Measurements from ENCODE around the gene AFDN.
A peak's percentile ranks its signal among the peaks of the same experiment; 100 is the strongest.

The AFDN gene

DNA sequence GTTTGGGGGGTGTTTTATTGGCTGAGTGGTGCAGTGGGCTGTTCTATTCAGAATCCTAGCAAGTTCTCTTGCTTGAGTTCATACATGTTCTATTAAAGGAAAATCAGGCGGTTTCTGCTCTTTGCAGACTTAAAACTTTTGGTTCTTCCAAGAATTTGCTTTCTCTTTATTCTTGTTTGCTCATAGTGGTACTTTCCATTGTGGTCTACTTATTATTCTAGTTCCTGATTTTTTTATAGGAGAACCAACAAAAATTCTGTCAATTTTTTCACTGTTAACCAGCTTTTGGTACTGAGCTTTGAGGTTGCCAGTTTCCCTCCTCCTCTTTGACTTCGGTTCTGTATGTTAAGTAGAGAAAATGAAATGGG is 6.7 kb downstream of the AFDN start:
- peaks cover 65% of the 10 kb centered on the region for H3K4me1 ChIP-seq (ENCODE audit: insufficient read depth, poor library complexity, severe bottlenecking)
- DNase-seq (ENCODE audit: low spot score), result no peak
- no peak for ATAC-seq (ENCODE audit: low read depth)

GRCh38 chr6:167835260-167835659 is 8.5 kb downstream of the AFDN start:
- no peak overlapping the region for H3K4me3 ChIP-seq (ENCODE audit: severe bottlenecking)
- no peaks in the 10 kb centered on the region for H3K36me3 ChIP-seq (ENCODE audit: low read depth)
- H3K27ac ChIP-seq (ENCODE audit: poor library complexity, severe bottlenecking), result no peak overlapping the region
- ATAC-seq (ENCODE audit: low read depth), result no peak
- H3K9me3 ChIP-seq (ENCODE audit: severe bottlenecking), result no peaks in the 10 kb centered on the region
- peaks cover 49% of the 10 kb centered on the region for H3K4me1 ChIP-seq (ENCODE audit: insufficient read depth, poor library complexity, severe bottlenecking)
- DNase-seq (ENCODE audit: low spot score), result no peak
- no peaks in the 10 kb centered on the region for H3K27me3 ChIP-seq (ENCODE audit: insufficient read depth, poor library complexity, severe bottlenecking)
- TF ChIP-seq, protein P1, sequence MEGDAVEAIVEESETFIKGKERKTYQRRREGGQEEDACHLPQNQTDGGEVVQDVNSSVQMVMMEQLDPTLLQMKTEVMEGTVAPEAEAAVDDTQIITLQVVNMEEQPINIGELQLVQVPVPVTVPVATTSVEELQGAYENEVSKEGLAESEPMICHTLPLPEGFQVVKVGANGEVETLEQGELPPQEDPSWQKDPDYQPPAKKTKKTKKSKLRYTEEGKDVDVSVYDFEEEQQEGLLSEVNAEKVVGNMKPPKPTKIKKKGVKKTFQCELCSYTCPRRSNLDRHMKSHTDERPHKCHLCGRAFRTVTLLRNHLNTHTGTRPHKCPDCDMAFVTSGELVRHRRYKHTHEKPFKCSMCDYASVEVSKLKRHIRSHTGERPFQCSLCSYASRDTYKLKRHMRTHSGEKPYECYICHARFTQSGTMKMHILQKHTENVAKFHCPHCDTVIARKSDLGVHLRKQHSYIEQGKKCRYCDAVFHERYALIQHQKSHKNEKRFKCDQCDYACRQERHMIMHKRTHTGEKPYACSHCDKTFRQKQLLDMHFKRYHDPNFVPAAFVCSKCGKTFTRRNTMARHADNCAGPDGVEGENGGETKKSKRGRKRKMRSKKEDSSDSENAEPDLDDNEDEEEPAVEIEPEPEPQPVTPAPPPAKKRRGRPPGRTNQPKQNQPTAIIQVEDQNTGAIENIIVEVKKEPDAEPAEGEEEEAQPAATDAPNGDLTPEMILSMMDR (IDR thresholded peaks at IDR 0.05; ENCODE audit: poor library complexity, severe bottlenecking), result no peak

More for the DNA sequence above, 6.7 kb downstream of the AFDN start:
- TF ChIP-seq, protein P1 (IDR thresholded peaks at IDR 0.05; ENCODE audit: poor library complexity, severe bottlenecking), result no peak
- H3K27ac ChIP-seq (ENCODE audit: poor library complexity, severe bottlenecking), result peak overlapping the region; percentile 73
- no peaks in the 10 kb centered on the region for H3K9me3 ChIP-seq (ENCODE audit: severe bottlenecking)
- H3K27me3 ChIP-seq (ENCODE audit: insufficient read depth, poor library complexity, severe bottlenecking), result no peaks in the 10 kb centered on the region
- H3K36me3 ChIP-seq (ENCODE audit: low read depth), result no peaks in the 10 kb centered on the region
- H3K4me3 ChIP-seq (ENCODE audit: severe bottlenecking), result no peak overlapping the region

DNA sequence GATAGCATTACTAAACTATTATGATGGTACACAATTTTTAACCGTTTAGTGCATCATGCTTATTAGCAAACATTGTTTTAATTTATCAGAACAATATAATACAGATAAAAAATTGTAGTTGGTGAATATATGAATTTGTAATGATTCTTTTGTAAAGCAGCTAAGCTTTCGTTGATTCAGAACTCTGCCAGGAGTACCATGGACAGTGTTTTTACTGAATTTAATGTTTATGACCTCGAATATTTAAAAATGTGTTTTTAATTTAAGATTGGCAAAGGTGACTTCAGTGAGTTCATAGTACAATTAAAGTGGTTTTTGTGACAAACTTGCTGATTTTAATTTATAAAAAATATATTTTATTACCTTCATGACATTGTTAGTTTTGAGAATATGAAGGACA is 10.0 kb downstream of the AFDN start:
- Histone ChIP-seq H3K36me3 (ENCODE audit: low read depth) (no peaks in the 10 kb centered on the region), H3K9me3 (ENCODE audit: severe bottlenecking) (no peaks in the 10 kb centered on the region), H3K27ac (ENCODE audit: poor library complexity, severe bottlenecking) (no peak overlapping the region), H3K4me1 (ENCODE audit: insufficient read depth, poor library complexity, severe bottlenecking) (peaks cover 47% of the 10 kb centered on the region), H3K27me3 (ENCODE audit: insufficient read depth, poor library complexity, severe bottlenecking) (no peaks in the 10 kb centered on the region), H3K4me3 (ENCODE audit: severe bottlenecking) (no peak overlapping the region)
- no peak for DNase-seq (ENCODE audit: low spot score)
- ATAC-seq (ENCODE audit: low read depth), result no peak
- TF ChIP-seq, protein P1 (IDR thresholded peaks at IDR 0.05; ENCODE audit: poor library complexity, severe bottlenecking), result no peak

- no peak for DNase-seq (ENCODE audit: low spot score)
- no peak for ATAC-seq (ENCODE audit: low read depth)
- H3K36me3 ChIP-seq (ENCODE audit: low read depth), result no peaks in the 10 kb centered on the region
- H3K9me3 ChIP-seq (ENCODE audit: severe bottlenecking), result no peaks in the 10 kb centered on the region
- no peak overlapping the region for H3K27ac ChIP-seq (ENCODE audit: poor library complexity, severe bottlenecking)
- no peaks in the 10 kb centered on the region for H3K27me3 ChIP-seq (ENCODE audit: insufficient read depth, poor library complexity, severe bottlenecking)
- TF ChIP-seq, protein P1 (IDR thresholded peaks at IDR 0.05; ENCODE audit: poor library complexity, severe bottlenecking), result no peak
- H3K4me1 ChIP-seq (ENCODE audit: insufficient read depth, poor library complexity, severe bottlenecking), result peaks cover 41% of the 10 kb centered on the region
- H3K4me3 ChIP-seq (ENCODE audit: severe bottlenecking), result no peak overlapping the region
Measured at GRCh38 chr6:167838207-167838748, 11.6 kb downstream of the AFDN start.

DNA sequence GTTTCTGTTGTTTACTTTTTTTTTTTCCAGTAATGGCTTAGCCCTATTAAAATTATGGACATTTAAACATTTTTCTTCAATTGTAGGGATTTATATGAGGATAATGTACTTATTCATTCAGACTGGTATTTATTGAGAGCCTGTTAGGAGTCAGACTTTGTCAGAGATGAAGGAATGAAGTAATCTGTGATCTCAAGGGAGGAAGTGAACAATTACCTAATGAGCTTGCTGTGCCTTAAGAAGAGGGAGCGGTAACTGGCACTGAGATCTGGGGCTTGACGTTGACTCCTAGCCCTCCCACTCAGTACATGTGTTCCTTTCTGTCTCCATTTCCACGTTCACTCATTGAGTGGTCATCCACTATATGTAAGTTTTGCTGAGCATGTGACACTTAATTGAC is 12.6 kb downstream of the AFDN start:
- H3K27ac ChIP-seq (ENCODE audit: poor library complexity, severe bottlenecking), result no peak overlapping the region
- DNase-seq (ENCODE audit: low spot score), result no peak
- peaks cover 38% of the 10 kb centered on the region for H3K4me1 ChIP-seq (ENCODE audit: insufficient read depth, poor library complexity, severe bottlenecking)
- H3K27me3 ChIP-seq (ENCODE audit: insufficient read depth, poor library complexity, severe bottlenecking), result no peaks in the 10 kb centered on the region
- no peak for ATAC-seq (ENCODE audit: low read depth)
- TF ChIP-seq, protein P1 (IDR thresholded peaks at IDR 0.05; ENCODE audit: poor library complexity, severe bottlenecking), result no peak
- no peak overlapping the region for H3K4me3 ChIP-seq (ENCODE audit: severe bottlenecking)
- H3K36me3 ChIP-seq (ENCODE audit: low read depth), result no peaks in the 10 kb centered on the region
- no peaks in the 10 kb centered on the region for H3K9me3 ChIP-seq (ENCODE audit: severe bottlenecking)
